ENCODE data around the gene LRRC8B.

DNA sequence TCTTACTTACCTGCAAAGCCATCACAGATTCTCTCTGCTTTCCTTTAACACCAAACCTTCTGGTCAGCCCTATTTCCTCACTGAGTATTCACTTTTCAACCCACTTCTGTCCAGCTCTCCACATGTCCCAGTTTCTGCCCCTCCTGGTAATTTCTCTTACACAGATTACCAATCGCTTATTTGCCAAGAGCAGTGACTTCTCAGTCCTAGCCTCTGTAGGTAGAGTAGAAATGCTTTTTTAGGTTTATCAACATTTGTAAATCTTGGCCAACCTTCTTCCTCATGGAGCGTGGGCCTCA is 74.7 kb downstream of the LRRC8B start:
- TF ChIP-seq NR3C1 (CRISPR knock-in tag; conservative IDR thresholded peaks at IDR 0.05; ENCODE audit: low read depth) (no peak), NFE2L1 (CRISPR knock-in tag; IDR thresholded peaks at IDR 0.05) (no peak)

Data from WTC11 (cell line).